SK-N-DZ (cell line): ENCODE data around the gene ASIC2.
A peak's percentile ranks its signal among the peaks of the same experiment; 100 is the strongest.

ENCODE experiments used
- DNase-seq: peaks from one replicate; pipeline ENCODE4 v3.0.0-alpha.2; 2015; ENCODE audit warnings: low spot score

The ASIC2 gene

DNA sequence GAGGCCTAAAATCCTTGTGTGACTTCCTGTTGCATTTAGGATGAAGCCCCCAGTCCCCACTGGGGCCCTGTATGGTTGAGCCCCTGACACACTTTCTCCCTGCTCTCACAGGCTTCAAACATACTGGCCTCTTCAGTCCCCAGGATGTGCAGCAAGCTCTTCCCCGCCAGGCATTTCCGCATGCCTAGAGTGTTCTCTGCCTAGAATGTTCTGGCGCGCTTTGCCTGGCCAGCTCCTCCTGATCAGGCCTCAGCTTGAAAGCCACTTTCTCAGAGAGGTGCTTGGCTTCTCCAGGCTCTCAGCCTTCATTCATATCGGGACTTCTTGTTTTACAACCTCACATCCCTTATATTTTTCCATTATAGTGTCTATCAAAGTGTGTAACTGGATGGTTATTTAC, 177.7 kb downstream of the ASIC2 start:
- no peak for DNase-seq

DNA sequence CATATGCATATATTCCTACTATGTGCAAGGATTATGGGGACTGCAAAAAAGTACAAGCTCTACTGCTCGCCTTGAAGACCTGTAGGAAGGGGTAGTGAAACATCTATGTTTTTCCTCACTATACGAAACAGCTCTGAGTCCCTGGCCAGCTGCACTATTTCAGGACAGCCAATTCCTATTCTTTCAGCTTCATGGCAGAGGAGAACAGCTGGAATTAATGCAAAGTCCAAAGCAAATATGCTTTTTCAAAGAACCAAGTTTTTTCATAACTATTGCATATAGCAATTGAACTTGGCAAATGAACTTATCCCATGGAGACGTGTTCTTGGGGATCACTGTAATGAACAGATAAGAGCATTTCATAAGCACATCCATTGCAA, 179.1 kb downstream of the ASIC2 start:
- DNase-seq: no peak

DNA sequence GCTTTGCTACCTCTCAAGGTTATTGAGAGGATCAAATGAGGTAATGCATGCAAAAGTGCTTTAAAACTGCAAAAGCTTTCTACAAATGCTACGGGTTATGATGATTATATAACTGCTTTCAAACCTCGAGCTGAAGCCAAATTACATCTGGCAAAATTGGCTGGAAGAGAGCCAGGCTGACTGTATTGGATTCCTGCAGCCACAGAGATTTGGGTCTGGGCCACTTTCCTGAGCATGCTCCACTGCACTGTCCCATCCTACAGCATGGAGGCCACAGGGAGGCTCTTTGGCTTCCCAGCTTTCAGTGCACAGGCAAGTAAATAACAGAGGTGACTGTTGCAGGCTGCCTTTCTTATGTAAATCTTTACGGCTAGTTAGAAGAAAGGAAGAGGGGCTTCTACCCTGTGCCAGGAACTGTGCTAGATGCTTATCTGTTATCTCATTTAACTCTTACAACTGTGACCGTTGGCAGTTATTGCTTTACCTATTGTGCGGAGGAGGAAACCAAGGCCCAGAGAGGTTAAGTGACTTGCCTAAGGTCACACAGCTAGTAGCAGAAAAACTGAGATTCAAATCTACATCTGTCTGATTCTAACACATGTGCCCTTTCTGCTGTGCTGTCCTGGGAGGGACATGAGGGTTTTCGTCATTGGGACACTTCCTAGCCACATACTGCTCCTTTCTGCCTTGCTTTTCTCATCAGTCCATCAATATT, 179.7 kb downstream of the ASIC2 start:
- no peak for DNase-seq

DNA sequence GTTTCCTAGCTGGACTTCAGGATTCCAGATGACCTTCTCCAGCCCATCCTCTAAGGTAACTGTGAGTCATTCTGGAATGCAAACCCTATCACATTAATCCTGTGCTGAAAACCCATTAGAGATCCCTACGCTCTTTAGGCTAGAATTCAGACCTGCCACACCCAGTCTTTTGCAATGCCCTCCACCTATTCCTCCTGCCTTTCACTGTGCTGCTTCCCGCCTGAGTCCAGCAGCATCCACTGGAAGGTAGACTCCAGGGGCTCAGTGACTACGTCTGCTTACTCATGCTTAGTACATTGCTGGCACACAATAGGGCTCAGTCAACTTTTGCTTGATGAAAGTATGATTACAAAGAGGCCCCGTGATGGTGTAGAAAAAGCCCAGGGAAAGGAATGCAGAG, 180.3 kb downstream of the ASIC2 start:
- no peak for DNase-seq

DNA sequence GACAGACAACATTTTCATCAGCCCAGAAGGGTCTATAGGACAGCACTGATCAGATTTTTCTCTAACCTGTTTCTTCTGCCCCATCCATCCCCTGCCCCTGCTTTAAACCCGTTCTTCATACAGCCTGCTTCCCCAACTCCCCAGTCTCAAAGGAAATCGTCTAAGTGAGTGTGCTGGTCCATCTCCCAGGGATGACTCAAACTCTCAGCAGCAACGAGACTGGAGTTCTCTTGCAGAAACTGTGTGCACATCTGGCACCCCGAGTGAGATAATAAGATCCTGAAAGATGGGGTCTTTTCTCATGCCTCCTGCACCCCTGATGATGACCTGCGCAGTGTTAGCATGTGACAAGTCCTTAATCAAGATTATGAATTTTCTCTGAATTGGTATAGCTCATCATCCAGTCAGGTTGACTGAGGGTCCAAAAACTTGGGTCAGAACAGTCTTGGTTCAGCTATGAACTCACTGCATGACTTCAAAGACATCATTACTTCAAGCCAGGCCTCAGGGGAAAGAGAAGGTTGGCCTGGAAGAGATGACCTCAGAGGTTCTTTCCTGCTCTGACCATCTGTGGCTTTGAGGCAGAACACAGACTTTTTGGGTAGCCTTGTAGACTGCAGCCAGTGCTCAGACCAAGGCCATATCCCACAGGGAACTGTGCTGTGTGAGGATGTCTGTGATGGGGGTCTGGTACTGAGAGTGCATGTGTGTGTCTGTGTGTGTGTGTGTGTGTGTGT, 183.6 kb downstream of the ASIC2 start:
- no peak for DNase-seq

DNA sequence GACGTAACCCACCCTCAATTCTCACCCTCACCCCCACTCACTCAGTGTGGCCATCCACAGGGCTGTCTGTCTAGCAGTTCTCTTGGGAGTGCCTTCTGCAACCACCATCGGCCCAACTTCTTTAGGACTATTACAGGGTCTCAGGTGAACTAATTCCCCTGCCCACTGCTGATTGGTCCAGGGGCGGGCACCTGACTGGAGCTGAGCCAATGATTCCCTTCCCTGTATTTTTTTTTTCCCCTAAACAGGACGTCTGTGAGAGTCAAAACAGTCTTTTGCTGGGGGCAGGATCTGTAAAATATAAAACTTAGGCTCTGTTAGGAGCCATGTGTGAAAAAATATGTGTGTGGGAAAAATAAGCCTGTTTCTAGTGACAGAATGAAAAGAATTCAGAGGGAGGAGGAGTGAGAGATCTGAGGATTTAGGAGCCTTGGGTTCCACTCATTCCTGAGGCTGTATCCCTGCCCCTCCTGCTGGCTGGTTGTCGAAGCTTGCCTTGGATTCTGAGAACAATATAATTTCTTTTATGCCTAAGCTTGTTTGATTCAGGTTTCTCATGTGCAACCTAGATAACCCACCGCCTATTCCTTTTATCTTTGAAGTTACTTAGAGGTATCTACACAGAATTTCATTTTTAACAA, 186.4 kb downstream of the ASIC2 start:
- DNase-seq: no peak

DNA sequence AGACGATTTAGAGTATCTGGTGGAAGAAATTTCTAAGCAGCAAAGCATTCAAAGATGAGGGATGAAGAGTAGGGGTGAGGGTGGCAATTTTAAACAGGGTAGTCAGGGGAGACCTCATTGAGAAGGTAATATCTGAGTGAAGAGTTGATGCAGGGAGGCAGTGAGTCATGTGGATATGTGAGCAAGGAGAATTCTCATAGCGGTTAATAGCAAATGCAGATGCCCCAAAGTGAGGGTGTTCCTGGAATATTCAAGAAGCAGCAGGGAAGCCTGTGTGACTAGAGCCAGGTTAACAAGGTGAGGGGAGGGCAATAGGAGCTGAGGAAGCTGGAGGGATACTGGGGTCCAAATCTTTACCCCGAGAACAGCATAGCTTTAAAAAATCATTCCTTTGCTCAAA, 187.2 kb downstream of the ASIC2 start:
- DNase-seq: no peak

DNA sequence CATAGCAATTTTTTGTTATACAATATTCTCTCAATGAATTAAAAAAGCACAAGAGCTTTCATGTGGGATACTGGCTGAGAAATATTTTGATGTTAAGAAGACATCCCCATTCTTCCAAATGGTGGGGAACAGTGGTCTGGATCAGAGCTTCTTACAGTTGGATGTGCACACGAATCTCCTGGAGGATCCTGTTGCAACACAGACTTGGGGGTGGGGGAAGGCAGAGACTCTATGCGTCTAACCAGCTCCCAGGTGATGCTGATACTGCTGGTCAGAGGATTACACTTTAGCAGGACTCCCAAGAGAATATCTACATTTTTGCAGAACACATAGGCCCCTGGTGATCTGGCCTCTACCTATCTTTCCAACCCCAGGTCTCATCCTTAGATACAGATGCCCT, 193.2 kb downstream of the ASIC2 start:
- no peak for DNase-seq

DNA sequence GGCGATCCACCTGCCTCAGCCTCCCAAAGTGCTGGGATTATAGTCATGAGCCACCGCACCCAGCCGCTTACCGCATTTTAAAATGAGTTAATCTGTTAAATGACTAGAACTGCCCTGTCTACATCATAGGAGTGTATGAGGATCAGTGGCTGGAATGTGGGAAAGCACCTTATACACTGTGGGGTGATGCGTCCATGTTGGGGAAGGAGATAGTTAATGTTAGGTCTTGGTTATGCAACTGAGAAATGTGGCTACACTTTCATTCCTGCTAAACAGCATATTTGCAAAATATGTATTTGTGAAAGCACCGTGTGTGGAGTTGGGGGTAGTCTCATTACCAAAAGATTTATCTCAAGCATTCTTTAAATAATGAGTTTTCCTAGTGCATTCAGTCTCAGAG, 193.8 kb downstream of the ASIC2 start:
- no peak for DNase-seq

DNA sequence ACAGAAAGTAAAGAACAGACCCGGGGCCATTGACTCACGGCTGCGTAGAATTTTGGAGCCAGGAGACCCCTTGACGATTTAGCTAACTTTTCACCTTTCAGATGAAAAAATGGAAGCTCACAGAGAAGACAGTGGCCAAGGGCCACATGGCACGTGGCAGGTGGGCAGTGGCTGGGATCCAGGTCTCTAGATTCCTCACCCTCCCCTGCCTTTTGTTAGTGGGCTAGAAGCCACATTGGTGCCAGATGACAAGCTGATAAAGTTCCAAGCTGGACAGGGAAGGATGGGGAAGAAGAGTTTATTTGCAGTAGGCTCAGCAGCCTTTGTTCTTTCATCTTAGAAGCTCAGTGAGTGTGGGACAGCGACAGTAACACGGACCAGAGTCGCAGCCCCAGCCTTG, 195.7 kb downstream of the ASIC2 start:
- no peak for DNase-seq

DNA sequence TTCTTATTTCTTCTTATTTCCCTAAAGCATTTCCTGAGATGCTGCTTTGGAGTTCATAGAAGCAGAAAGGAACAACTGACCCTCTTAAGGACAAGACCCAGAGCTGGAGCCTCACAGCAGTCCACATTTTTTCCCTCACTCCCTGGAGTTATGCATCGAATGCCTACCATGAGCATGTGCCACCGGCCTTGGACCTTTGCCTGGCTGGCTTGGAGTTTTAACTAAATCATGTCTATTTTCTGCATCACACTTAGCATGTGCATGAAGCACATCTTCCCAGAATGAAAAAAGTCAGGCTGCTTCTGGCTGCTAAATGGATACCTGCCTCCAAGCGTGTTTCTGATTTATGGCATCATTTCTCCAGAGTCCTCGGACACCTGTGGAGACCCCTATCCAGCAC, 196.9 kb downstream of the ASIC2 start:
- DNase-seq: no peak

DNA sequence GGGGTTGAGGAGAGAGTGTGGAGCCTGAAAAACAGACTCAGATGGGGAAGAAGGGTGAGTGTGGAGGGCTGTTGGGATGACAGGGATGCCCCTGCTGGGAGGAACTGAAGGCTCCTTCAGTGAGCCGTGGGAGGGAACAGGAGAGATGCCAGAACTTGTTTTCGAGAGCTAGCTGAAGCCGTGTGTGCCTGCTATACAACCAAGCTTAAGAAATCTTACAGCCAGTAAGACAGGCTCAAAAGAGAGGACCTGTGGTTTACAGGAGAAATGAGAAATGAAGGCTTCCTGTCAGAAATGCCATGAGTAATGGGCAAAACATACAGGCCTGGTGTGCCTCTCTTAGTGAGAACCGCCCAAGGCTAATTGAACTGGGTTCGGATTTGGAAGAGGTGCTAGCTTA, 201.8 kb downstream of the ASIC2 start:
- DNase-seq: no peak

DNA sequence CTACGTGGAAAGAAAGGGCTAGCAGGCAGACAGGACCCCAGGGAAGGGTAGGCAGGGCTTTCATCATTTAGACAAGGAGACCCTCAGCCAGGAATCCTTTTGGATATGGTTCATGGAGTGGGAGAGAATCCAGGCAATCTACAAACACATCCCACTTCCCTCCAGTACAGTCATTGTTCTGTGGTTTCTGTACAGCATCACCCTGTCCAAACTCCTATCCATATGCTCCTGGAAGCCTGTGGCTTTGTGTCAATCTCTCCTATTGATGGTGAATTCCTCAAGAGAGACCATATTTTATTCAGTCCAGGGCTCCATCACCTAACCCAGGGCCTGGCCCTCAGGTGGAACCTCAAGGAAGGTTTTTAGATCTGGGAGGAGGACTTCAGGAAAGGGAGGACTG, 202.3 kb downstream of the ASIC2 start:
- DNase-seq: no peak

DNA sequence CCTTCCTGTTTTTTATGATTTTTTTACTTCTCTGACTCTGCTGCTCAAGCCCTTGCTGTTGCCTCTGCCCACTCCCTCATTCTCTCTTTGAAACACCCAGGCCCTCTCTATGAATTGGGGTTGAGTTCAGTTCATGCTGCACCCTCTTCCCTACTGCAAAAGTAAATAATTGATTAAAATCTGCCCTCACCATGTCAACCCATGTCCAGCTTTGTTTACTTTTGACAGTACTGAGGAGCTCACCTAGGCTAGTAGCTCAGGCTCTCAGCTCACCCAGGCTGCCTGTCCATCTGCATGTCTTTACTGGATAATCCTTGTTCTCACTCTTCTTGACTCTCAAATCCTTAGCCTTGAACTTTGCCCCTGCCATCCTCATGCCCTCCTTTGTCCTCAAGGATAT, 206.2 kb downstream of the ASIC2 start:
- no peak for DNase-seq

DNA sequence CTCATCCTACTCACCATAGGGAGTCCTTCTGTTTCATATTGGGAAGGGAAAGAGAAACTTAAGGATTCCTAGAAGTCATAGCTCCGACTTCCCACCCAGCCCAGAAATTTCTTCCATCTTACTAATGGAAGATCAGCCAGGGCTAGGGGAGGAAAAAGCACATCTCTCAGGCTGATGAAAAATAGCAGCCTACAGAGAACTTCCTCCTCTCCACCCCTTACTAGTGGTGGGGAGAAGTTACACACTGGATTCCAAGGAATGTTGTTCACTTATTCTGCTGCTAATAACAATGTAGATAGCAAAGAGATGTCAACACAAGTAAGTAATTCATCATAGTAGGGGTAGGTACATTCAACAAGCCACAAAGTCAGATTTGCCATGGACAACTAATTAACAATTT, 207.1 kb downstream of the ASIC2 start:
- no peak for DNase-seq

DNA sequence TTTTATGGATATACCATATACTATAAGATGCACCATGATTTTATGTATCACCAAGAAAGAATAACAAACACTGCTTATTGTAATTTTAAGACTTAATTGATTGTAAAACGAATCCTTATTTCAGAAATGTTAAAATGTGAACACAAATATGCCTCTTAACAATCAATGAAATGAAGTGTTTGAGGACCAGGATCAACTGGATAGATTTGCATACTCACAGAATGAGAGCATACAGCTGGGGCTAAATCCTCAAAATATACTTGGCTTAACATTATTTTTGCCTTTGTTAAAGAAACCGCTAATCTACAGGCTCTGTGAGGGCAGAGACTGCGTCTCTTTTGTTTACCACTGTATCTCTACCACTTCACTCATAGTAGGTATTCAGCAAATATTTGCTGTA, 207.8 kb downstream of the ASIC2 start:
- no peak for DNase-seq

DNA sequence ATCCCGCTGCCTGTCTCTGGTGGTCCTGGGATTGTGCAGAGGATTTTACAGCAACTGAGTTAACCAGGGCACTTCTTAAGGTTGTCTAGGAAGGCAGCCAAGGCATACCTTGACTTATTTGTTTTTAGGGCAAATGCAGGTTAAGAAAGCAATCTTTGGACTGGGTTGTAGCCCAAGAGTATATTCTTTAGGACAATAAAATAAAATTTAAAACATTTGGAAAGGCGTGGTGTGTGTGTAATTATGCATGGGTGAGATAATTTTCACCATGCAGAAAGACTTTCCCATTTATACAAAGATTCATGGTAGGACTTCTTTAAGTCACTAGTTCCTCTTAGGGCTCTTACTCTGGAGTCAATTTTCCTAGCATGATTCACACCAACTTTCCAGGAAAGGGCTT, 208.3 kb downstream of the ASIC2 start:
- no peak for DNase-seq

DNA sequence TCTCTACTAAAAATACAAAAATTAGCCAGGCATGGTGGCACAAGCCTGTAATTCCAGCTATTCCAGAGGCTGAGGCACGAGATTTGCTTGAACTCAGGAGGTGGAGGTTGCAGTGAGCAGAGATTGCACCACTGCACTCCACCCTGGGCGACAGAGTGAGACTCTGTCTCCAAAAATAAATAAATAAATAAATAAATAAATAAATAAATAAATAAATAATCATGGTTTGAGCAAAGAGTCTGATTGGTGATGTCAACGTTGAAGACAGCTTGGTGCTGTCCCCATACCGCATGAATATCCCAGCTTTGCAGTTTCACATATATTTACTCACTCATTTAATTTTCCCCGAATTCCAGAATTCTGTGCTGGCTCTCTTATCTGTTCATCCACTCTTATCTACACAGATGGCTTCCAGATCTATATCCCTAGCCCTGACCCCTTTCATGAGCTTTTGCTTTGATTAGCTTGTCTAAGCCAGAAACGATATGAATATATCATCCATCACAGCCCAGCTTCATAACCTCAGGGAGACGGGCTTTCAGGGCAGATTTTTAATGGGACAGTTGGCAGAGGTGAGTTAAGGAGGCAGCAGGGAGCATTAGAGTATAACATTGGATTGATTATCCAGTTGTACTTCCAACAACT, 210.4 kb downstream of the ASIC2 start:
- DNase-seq: peak; percentile 65

DNA sequence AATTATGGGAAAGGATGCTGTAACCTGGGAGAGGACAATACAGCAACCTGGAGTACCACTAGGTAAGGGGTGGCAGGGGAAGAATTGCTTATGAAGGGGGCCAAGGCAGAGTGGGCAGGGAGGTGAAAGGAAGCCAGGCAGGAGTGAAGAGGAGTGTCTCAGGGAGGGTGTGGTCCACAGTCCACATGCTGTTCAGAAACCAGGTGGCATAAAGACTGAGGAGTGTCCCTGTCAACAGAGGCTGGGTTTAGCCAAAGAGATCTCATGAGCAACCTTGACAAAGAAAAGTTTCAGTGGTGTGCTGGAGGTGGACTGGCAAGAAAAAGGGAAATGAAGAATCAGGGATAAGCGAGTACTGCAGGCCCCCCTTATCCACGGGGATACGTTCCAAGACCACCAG, 213.0 kb downstream of the ASIC2 start:
- no peak for DNase-seq

DNA sequence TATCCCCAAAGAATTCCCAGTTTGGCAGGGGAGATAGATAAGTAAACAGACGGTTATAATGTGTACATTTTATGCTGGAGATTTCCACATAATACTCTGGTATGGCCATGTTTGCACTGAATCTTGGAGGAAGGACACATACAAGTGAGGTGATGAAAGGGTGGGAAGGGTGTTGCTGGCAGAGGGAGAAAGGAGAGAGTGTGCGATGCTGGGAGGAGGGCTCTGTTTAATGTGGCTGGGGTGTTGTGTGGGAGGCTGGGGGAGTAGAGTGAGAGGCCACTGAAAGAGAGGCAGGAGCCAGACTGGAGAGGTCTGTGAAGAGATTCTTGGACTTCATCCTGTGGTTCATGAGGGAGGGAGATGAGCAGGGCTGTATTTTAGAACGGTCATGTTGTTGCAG, 213.9 kb downstream of the ASIC2 start:
- DNase-seq: no peak

DNA sequence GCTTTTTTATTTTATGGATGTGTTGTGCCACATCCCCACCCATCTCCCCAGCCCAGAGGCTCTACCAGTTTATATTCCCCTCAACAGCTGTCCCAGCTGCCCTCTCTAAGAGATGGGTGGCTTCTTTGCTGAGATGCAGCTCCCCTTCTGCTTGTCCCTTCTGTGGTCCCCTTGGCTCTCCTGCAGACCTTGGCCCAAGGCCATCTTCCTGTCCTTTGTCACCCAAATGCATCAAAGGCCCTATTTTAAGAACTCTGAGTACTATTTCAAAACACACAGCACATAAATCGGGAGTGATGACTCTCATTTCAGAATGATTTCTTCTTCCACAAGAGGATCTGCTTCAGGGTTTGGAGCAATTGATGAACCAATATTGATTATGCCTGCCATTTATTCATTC, 216.1 kb downstream of the ASIC2 start:
- no peak for DNase-seq

DNA sequence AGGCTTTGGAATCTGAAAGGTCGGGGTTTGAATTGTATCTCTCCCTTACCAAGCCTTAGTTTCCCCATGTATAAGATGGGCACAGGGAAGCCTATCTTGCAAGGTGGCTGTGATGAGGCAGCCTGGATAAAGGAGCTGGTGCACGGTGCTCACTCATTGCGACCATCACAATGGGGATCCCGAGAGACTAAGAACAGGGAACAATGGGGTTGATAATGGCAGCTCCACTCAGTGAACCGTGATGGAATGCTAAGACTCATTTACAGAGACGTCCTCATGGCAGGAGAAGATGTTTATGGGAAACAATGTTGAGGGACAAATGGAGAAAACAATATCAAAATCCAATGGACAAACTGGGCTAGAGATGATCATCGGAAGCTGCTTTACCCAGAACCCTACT, 219.7 kb downstream of the ASIC2 start:
- DNase-seq: no peak
